HL-60/S4 treated with retinoic acid at 250 ng/mL for 4 days and 3 days (cell line): ENCODE measurements around the gene ORMDL3.

Experiments used
- in situ Hi-C: fragments of 300-500 bp; cut with MboI; formaldehyde crosslinking; loops from 2 replicates; pipeline ENCODE4 v1.7.0; 2022; ENCODE audit warnings: low sequenced_read_pairs

Gene ORMDL3, protein sequence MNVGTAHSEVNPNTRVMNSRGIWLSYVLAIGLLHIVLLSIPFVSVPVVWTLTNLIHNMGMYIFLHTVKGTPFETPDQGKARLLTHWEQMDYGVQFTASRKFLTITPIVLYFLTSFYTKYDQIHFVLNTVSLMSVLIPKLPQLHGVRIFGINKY

DNA sequence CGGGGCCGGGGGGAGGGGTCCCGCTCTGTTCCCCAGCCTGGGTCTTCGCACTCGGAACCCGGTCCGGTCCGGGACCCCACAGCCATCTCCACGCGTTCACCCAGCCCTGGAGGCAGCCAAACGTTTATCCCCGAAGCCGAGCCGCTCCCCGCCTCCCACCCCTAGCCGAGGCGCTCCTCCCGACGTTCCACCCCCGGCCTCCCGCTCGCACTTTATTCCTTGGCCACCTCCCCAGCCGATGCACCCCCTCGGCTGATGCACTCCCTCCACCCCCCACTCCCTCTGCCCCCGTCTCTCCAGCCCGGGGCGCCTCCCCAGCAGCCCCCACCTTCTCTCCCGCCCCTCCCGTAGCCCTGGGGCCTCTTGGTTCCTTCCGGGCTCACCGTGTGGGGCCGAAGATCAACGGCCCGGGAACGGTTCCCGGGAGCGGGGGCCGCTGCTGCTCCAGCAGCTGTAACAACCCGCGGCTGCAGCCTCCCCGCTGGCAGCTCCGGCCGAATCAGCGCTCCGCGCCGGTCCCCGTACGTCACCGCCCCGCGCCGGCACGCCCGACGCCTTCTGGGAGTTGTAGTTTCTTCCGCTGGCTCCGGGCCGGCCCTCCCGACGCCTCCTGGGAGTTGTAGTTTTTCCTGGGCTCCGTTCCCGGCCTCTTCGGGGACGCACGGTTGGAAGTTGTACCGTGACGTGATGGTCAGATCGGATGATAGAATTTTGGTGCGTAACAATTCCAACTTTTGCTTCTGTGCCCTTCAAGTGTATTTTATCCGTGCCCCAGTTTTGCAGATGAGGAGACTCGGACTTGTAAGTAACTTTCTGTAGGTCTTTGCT is at the start of gene ORMDL3, which contains the start of gene LRRC3C:
Gene ORMDL3 (minus strand): TSS at position 501 of the 828 bp plus-strand sequence. CDS start 3,398 bp downstream, outside the sequence.
Gene LRRC3C (plus strand): TSS at position 632 of the 828 bp plus-strand sequence. CDS start 13,792 bp downstream, outside the sequence.
- in situ Hi-C loops, result no loop called here

DNA sequence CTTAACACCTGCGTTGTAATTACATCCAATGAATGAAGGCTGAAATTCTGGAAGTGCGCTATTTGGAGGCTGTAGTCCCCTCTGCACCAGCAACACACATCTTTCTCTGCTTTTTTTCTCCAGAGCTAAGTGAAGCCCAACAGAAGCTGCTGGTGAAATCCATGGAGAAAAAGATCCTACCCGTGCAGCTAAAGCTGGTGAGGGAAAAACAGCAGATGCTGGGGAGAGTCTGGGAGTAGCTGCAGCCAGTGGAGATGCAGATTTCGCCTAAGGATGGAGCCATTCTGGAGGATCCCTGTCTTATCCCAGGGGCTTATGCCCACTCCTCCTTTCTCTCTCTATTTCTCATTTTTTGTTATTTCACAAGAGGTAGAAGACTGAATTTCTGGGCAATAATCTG is 48.4 kb upstream of the ORMDL3 start:
- in situ Hi-C loops, result no loop called here

DNA sequence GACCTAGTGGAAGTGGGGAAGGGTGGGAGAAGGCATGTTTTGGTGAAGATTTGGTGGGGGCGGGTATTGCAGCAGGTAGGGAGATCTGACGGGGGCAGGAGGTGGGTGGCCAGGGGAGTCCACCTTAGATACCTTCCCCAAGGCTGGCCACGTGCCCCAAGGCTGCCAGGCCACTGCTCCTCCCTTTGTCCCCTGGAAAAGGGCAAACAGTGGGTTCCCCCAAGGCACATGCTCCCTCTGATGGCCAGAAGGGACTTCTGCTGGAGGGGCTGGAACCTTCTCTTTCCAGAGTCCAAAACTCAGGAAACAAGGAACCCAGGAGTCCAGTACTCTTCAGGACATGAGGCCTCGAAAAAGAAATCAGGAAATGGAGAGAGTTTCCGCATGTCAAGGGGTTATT is 47.0 kb upstream of the ORMDL3 start:
- in situ Hi-C loops, result no loop called here

DNA sequence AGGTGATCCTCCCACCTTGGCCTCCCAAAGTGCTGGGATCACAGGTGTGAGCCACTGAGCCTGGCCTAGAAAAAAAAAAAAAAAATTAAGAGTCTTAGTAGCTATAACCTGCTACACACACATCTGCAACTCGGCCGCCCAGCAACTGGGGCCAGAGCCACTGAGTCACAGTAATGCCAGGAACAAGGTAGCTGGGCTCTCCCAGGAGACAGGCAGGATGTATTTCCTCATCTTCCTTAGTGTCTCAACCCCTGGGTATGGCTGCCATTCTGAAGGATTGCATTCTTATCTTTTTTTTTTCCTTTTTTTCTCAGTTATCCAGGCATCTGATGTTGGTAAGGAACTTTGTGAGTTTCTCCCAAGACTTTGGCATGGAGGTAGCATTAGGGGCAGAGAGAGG is 46.1 kb upstream of the ORMDL3 start:
- in situ Hi-C loops, result no loop called here

DNA sequence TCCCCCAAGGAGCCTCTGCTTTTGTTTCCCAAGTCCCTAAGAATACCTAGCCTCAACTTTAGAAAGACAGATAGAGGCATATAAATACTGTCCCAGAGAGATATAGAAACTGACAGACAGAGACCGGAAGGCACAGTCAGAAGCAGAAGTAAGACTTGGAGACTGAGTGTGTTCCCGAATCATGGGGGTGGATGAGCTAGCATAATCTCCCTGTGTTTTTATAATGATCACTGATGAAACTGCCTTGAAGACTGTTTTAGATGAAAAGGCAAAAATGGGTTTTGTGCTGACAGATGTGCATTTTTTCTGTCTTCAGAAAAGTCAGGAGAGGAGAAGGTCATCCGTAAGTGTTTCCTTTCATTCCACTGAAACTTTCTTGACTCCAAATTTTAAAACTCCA is 44.9 kb upstream of the ORMDL3 start:
- in situ Hi-C loops, result no loop called here

DNA sequence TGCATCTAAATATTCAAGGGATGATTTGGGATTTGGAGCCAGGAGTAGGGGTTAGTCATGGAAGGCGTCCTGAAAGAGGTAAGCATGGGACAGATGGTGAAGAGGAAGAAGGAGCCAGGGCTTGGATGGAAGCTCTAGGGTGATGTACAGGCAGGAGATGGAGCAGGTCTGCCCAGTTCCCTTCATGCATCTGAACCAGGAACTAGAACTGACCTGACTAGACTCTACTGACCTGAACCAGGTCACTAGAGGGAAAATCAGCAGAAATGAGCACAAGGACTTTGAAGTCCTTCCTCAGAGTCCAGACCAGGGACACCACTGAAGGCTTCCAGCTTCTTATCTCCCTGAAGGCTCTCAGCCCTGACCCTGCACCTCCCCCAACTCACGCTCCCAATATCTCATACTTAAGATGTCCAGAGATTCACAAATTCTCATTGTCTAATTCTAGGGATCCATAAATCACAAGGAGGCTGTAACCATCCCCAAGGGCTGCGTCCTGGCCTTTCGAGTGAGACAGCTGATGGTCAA is 43.7 kb upstream of the ORMDL3 start:
- in situ Hi-C loops, result no loop called here

DNA sequence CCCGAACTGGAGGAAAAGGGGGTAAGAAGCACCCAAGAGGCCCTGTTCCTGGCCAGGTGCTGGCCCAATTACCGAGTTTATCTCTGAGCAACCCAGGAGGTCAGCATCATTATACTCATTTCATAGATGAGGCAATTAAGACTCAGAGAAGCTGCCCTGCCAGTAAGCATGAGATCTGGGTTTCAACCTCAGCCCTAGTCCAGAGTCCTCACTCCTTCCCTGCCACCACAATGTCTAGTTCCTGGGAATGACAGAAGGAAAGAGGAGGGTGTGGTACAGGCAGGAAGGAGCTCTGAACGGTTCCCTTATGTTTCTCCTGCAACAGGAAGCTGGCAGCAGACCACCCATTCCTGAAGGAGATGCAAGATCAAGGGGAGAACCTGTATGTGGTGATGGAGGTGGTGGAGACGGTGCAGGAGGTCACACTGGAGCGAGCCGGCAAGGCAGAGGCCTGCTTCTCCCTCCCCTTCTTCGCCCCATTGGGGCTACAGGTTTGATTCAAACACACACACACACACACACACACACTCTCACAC is 42.8 kb upstream of the ORMDL3 start:
- in situ Hi-C loops, result no loop called here

DNA sequence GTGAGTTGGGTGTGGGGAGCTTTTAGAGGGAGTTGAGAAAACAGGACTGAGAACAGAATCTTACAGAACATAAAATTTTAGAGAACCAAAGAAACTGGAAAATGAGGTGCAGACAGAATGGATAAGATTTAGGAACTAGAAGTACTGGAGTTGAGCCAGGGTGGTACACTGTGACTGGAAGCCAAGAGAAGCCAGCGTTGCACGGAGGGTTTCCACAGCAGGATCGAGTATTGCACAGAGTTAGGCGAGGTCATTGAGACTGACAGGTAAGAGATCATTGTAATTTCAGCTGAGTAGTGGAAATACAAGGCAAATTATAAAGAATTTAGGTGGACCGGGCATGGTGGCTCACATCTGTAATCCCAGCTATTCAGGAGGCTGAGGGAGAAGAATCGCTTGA is 42.0 kb upstream of the ORMDL3 start:
- in situ Hi-C loops, result no loop called here

DNA sequence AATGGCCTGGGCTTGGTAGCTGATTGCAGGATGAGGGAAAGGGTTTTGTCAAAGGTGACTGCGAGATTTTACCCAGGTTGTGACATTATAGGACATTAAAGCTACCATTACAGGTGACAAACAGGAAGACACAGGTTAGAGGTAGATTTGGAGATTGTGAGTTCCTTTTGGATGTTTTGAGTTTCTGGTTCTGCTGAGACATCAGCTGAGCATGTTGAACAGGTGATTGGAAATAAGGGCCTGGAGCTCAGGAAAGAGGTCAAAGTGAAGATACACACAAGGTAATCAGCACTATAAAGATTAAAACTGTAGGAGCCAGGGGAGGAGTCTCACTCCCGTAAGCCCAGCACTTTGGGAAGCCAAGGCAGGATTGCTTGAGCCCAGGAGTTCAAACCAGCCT is 41.4 kb upstream of the ORMDL3 start:
- in situ Hi-C loops, result no loop called here

DNA sequence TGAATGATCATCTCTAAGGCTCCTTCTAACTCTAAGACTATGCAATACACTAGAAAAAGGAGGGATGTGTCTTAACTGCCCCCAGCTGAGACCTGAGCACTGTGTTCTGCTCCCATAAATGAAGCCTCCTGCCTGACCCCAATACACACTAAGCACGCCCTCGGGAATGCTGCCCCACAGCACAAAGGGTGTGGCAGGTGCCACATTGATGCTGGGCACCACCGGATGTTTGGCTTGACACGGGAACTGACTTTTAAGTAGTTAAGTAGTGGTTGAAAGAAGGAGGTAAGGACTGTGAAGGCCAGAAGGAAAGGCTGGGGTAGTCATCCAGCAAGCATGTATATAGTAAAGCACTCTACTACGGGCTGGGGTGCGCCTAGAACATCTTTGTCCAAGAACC is 39.4 kb upstream of the ORMDL3 start:
- in situ Hi-C loops, result no loop called here

DNA sequence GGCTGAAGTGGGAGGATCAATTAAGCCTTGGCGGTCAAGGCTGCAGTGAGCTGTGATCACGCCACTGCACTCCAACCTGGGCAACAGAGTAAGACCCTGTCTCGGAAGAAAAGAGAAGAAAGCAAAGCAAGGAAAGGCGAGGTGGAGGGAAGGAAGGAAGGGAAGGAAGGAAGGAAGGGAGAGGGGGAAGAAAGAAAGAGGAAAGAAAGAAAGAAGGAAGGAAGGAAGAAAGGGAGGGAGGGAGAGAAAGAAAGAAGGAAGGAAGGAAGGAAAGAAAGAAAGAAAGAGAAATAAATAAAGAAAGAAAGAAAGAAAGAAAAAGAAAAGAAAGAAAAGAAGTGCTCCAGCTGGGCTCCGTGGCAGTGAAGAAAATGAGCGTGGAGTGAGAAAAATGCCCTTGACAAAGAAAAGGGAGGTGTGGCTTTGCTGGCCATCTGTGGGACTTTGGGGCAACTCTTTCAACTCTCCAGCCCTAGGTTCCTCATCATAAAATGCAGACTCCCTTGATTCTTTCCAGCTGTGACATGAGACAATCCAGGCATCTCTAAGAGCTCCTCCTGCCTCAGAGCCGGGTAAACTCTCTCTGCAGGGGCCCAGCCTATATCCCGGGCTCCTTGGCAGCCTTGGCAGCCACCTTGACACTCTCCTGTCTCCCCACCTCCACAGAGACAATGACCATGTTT is 37.8 kb upstream of the ORMDL3 start:
- in situ Hi-C loops, result no loop called here

DNA sequence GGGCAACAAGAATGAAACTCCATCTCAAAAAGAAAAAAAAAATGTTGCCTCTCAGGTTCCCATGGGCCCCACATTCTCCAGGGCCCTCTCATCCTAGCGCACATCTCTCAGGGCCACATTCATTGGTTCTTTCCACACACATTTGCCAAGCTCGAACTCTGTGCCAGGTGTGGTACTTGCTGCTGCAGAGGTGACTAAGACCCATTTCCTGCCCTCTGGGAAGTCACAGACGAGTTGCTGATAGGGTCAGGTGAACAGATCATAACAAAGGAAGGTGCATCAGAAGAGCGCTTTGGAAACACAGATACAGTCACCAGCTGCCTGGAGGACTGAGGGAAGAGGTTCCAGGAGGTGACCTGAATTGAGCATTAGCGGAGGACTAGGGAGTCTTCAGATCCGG is 36.4 kb upstream of the ORMDL3 start:
- in situ Hi-C loops, result no loop called here

DNA sequence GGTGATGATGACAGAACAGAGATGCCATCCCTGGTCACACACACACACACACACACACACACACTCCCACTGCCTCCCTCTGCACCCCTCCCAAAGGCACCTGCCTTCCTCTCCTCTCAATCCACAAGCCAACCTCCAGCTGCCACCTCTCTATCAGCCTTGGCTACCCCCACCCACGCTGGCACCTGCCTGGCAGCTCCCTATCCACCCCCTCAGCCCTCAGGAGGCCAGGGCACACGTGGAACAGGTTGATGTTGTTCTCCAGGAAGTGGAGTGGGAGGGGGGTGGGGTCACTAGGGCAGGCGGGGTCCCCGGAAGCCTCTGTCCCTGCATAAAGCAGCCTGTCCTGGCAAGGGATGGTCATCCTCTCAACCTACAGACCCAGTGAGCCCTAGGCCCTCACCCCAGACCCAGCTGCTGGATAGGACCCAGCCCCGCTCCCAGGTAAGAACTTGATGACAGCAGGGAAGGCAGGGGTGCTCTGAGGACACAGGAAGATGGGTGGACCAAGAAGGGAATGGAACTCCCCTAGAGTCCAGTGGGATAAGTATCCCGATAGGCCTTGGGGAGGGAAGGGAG is 35.3 kb upstream of the ORMDL3 start, which contains the start of gene GSDMA:
Gene GSDMA (plus strand): TSS at position 363 of the 579 bp plus-strand sequence. CDS start 2,684 bp downstream, outside the sequence.
- in situ Hi-C loops, result no loop called here

DNA sequence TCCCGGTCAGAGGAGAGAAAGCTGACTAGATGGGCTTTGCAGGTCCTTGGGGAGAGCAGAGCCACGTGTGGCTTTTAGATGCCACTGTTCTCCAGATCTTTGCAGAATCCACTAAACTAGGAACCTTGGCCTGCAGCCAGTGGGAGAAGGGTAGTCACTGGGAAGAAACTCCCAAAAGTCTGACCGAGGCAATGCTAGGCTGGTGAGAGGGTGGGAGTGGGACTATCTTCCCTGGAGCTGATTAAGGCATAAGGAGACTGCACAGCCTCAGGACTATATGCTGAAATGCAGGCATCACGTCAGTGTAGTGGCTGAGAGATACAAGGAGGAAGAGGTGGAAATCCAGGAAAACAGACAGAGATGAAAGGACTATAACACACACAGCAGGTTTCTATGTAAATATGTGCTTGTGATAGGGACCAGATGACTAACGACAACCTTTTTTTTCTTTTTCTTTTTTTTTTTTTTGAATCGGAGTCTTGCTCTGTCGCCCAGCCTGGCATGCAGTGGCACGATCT is 33.2 kb upstream of the ORMDL3 start:
- in situ Hi-C loops, result no loop called here

DNA sequence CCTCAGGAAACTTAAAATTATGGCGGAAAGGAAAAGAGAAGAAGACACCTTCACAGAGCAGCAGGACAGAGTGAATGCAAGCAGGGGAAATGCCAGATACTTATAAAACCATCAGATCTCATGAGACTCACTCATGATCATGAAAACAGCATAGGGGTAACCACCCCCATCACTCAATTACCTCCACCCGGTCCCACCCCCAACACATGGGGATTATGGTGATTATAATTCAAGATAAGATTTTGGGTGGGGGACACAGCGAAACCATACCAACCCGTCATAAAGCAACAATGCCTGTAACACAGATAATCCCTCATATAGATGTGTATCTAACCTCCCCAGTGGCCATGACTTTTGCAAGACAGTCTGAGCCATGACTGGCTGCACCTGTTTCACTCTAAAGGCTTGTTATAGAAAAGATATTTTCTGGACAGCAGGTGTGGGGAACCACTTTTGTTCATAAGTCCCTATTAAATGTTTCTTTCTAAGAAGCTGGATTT is 28.4 kb upstream of the ORMDL3 start:
- in situ Hi-C loops, result no loop called here

DNA sequence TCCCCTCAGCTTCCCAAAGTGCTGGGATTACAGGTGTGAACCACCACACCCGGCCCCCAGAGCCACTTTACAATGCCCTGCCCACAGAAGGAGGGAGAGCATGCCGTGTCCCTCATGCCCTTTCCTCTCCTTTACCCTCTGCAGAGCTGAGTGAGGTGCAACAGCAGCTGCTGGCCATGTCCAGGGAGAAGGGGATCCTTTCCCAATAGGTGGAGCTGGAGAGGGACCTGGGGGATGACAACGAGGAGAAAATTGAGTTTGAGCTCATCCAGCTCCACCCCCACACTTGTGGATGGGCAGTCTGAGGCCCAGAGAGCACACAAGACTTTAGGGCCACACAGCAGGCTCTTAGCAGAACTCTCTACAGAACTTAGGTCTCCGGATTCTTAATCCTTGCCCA is 27.5 kb upstream of the ORMDL3 start:
- in situ Hi-C loops, result no loop called here

DNA sequence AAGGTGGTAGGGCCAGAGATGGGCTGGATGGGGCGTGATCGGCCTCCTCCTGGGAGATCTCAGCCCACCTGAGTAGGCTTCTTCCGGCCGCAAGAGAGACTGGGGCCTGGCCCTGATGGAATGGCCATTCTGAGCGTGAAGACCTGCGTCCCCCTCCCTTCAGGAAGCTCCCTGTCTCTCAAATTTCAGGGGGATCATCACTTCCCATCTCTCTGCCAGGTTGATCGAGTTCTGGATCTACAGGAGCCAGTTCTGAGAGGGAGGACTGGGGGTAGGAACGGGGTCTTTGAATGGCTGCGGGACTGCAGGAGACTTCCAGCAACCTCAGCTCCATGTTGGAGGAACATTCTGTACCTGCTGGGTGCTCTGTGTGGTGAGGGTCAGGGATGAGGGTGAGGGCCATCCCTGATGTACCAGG is 26.1 kb upstream of the ORMDL3 start:
- in situ Hi-C loops, result no loop called here

DNA sequence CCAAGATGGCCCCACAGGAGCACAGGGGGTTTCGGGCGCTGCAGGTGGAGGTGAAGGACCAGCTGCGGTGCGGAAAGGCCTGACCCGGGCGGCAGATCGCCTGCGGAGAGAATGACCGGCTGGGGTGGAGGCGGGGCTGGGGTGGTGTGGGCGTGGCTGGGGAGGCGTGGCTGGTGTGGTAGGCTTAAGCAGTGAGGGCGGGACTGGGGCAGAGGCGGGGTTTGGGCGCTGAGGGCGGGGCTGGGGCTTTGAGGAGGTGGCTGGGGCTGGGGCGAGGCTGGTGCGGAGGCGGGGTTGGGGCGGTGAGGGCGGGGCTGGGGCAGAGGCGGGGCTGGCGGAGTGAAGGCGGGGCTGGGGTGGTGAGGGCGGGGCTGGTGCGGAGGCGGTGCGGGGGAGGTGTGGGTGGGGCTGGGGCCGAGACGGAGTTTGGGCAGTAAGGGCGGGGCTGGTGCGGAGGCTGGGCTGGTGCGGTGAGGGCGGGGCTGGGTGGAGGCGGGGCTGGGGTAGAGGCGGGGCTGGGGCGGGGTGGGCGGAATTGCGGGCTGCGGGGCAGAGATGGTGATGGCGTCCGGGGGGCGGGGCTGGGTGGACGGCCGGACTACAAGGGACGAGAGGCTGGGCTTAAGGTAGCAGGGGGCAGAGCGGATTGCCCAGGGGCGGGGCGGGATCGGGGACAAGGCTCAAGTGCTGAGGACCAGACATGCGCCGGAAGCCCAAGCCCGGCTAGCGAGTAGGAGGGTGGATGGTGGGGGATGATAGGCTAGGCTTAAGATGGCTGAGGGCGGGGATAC is 25.5 kb upstream of the ORMDL3 start:
- in situ Hi-C loops, result no loop called here

DNA sequence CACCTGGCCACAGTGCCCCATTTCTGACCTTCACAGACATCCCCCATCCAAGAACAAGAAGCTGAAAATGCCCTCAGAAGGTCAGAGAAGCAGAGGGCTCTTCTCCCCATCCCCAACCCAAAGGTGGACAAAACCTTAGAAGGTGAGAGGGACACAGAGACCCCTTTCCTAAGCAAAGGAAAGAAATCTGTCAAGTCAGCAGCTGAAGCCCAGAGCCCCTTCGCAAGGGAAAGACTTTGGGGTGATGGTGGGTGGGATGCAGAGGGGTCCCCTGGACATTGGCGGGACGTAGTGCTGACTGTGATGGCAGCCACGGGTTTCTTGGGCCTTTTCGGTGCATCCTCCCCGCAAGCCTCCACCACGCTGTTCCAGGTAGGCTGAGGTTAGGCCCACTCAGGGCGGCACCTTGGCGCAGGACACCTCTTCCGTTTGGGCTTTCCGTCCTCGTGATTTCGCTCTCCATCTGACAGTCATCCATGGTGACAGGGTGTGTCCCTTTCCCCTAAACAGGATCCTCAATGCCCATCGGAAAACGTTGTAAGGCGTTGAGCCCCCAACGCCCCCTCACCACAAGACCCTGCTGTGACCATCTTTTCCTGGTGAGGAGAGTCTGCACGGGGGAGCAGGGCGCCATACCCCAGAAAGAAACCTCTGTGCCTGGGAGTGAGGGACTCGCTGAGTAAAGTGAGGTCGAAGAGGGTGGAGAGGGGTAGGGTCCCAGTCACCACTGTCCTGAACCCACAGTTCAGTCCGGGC is 24.7 kb upstream of the ORMDL3 start:
- in situ Hi-C loops, result no loop called here
